HG03135 (cell line): ENCODE measurements around the gene CCDC102B.
A peak's percentile ranks its signal among the peaks of the same experiment; 100 is the strongest.

Experiments
- ATAC-seq: cut with Tn5 transposase; IDR thresholded peaks from one replicate; pipeline ENCODE4 v1.9.1; 2021; ENCODE audit warnings: mild to moderate bottlenecking, moderate library complexity; ENCODE audit not compliant: unreplicated experiment

The CCDC102B gene

DNA sequence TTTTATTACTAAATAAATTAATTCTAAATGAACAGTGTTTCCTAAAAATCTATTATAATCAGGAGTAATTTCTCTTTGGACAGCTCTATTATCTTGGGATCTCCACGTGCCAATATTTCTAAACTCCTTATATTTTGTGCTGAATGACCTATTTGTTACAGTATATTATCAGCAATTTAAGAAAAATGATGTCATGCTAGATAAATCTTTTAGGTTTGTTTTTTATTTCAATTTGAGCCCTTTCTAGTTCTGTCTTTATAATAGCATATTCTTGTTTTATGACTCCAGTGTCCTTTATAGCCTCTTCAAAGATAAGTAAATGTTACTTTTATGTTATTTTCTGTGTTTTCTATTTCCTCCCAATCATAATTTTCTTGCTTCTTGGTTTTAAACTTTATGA, 269.2 kb downstream of the CCDC102B start:
- no peak for ATAC-seq

DNA sequence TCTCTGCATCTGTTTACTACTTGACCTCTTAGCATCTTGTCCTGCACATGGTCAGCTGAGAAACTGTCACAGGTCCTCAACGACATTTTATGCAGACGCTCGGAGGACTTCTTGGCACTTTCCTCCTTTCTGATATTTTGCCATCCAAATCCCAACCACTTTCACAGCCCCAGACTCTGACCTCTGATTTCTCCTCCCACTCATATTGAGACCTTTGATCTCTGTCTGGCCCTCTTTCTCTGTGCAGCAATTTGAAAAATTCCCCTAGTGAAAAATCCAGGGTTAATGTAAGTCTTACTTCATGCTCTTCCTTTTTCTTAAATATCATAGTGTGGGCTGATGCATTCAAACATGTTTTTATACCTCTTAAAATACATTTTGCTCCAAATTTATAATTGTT, 273.8 kb downstream of the CCDC102B start:
- ATAC-seq, result no peak

DNA sequence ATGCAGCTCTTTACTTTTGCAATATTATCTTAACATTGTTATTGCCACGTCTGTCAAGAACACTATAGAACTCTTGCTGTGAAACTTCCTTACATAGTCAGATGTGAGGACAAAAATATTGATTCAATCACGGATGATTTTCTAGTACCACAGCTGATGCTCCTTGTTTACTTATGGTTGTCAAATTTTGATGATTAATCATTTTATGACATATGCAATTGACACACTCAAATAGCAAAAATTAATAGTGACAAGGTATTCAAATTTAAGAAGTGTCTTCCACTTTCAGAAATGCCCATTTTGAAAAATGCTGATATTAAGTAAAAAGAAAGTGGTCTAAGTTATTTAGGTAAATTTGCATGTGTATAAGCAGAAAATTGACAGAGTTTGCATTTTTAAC, 284.0 kb downstream of the CCDC102B start:
- no peak for ATAC-seq

DNA sequence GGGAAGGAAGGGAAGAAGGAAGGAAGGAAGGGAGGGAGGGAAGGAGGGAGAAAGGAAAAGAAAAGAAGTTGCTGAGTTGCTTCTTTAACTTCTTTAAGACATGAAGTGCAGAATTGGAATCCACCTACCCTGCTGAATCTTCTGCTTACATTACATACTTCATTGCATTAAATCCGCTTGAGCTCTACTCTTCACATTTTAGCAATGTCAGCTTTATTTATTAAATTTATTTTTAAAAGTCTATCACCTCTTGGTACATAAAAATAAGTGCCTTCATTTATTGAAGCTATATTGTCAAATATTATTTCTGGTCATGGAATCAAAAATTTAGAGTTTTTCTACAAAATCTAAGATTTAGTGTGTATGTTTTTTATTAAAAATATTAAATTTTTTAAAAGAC, 284.6 kb downstream of the CCDC102B start:
- no peak for ATAC-seq

DNA sequence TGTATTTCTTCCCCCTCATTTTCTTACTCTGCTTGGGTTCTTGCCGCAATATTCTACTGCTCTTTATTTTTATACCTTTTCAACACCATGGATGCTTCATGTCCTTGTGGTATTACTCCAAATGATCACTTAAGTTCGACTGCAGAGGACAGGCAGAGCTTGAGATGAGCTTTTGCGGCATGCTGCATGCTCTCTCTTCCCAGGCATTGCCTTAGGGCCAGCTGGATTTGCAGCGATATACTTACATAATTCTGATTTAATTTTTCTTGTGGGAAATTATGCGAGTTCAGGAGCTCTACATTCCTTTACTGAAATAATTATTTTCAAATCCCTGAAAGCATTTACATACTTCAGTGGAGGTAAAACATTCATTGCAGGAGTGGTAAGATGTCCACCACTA, 288.1 kb downstream of the CCDC102B start:
- no peak for ATAC-seq

DNA sequence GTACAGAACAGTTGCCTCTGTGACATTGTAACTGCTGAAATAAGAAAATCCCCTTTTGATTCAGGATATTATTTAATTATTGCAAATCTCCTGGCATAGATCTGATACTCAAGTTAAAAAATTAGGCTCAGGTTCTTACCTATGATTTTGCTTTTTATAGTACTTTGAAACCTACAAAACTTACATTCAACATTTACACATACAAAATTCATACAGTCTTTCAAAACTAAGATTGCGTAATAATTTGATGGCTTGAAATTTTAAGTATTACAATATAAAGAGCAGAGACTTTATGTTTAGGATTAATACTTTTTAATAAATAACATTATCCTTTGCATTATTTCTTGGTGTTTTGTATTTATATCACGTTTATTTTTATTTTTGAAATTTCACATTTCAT, 291.1 kb downstream of the CCDC102B start:
- ATAC-seq, result no peak

DNA sequence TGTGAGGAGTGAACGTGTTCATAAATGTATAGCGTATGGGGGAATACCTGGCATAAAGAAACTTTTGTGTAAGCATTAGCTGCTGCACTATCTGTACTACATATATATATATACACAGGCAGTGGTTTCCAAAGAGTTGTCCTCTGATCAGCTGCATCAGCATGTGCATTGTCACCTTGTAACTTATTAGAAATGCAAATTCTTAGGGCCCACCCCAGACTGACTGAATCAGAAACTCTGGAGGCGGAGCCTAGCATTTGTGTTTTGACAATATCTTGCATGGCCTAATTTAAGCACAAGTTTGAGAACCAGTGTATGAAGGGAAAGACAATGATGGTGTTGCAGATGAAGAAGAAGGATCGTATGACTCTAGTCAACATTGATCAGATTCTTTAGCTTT, 299.5 kb downstream of the CCDC102B start:
- peak; percentile 70 for ATAC-seq

DNA sequence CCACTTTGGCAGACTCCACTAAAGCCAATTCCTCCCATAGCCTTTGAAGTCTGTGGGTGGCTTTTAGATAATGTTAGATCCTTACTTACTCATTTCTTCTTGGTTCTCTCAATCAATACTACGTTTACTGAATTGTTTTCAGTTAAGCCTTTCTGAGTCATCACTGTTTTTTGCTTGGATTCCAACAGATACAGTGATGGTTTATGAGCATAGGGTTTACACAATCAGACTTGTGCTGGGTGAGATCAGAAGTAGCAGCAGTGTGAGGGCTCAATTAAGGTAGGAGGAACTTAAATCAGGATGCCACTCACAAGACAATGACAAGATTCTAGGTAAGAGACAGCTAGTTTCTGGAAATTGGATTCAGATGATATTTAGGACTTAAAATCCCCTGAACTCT, 305.1 kb downstream of the CCDC102B start:
- ATAC-seq, result no peak
